Right ventricle myocardium superior (tissue), 1 donor: Measurements from ENCODE around the gene TMEM213. TPM values are rescaled to one million over a fixed set of nuclear protein-coding genes. Genes with fewer than 3 reads are reported as not detected.

ENCODE experiments used
- ATAC-seq: fragments of 200-7000 bp; cut with Tn5 transposase; one replicate; pipeline ENCODE4 v1.9.1; 2020; ENCODE audit warnings: mild to moderate bottlenecking; ENCODE audit not compliant: poor library complexity
- DNase-seq: peaks from one replicate; pipeline ENCODE4 v3.0.0-alpha.2; 2020
- intact Hi-C: fragments of 100-400 bp; cut with DNase I; formaldehyde crosslinking; loops from one replicate; pipeline ENCODE4 v1.11.2; 2022
- total RNA-seq: library from RNA; stranded (reverse); fragmentation: NEBNext Ultra II Directional; extraction: Animal tissue kit (Norgen Biotek cat#: 25700); gene quantifications from one replicate; pipeline ENCODE4 v1.2.1, GENCODE V29; 2021
- donor health status: DM: no; HTN: yes; CAD: no; lungs with severe emphysema.

TMEM213 gene
- total RNA-seq, 1 donor from 2014 or later = not detected

GRCh38 chr7:138832966-138833365, 35.2 kb downstream of the TMEM213 start:
- no peak for ATAC-seq
- DNase-seq = no peak
- intact Hi-C loops = no loop called here

- intact Hi-C loops = no loop called here
- no peak for ATAC-seq
Observed at GRCh38 chr7:138833596-138833995, 35.8 kb downstream of the TMEM213 start.

GRCh38 chr7:138834583-138834982, 36.8 kb downstream of the TMEM213 start:
- DNase-seq = no peak
- ATAC-seq = no peak
- intact Hi-C loops = no loop called here

More at GRCh38 chr7:138833596-138833995, 35.8 kb downstream of the TMEM213 start:
- no peak for DNase-seq

- intact Hi-C loops = no loop called here
- no peak for DNase-seq
- ATAC-seq = no peak
Observed at GRCh38 chr7:138835087-138835486, 37.3 kb downstream of the TMEM213 start.

GRCh38 chr7:138837627-138838026, 39.8 kb downstream of the TMEM213 start:
- DNase-seq (peak; percentile 58), ATAC-seq (peak; percentile 27)

GRCh38 chr7:138838166-138838565, 40.4 kb downstream of the TMEM213 start:
- DNase-seq (no peak), ATAC-seq (no peak)
- intact Hi-C loops = no loop called here

More at GRCh38 chr7:138837627-138838026, 39.8 kb downstream of the TMEM213 start:
- intact Hi-C loops = no loop called here

- ATAC-seq = no peak
- intact Hi-C loops = no loop called here
- DNase-seq = no peak
Observed at GRCh38 chr7:138842111-138842510, 44.3 kb downstream of the TMEM213 start.

- ATAC-seq (no peak), DNase-seq (no peak)
- intact Hi-C loops = no loop called here
Observed at GRCh38 chr7:138843632-138844580, 46.1 kb downstream of the TMEM213 start.

- intact Hi-C loops = no loop called here
- DNase-seq = no peak
- no peak for ATAC-seq
Observed at GRCh38 chr7:138845711-138846110, 47.9 kb downstream of the TMEM213 start.

- DNase-seq (no peak), ATAC-seq (no peak)
- intact Hi-C loops = no loop called here
Observed at GRCh38 chr7:138848056-138848980, 50.5 kb downstream of the TMEM213 start.

GRCh38 chr7:138849701-138850100, 51.9 kb downstream of the TMEM213 start:
- ATAC-seq (no peak), DNase-seq (no peak)
- intact Hi-C loops = no loop called here

GRCh38 chr7:138852469-138852868, 54.7 kb downstream of the TMEM213 start:
- ATAC-seq = no peak
- intact Hi-C loops = no loop called here
- no peak for DNase-seq

- ATAC-seq (no peak), DNase-seq (no peak)
- intact Hi-C loops = no loop called here
Observed at GRCh38 chr7:138853448-138853847, 55.7 kb downstream of the TMEM213 start.

- ATAC-seq (no peak), DNase-seq (no peak)
- intact Hi-C loops = no loop called here
Observed at GRCh38 chr7:138854115-138854645, 56.4 kb downstream of the TMEM213 start.

- intact Hi-C loops = no loop called here
- DNase-seq (no peak), ATAC-seq (no peak)
Observed at GRCh38 chr7:138857728-138858127, 59.9 kb downstream of the TMEM213 start.

GRCh38 chr7:138861051-138861450, 63.3 kb downstream of the TMEM213 start:
- intact Hi-C loops = no loop called here
- ATAC-seq = no peak
- no peak for DNase-seq

GRCh38 chr7:138863931-138864330, 66.1 kb downstream of the TMEM213 start:
- DNase-seq (no peak), ATAC-seq (no peak)
- intact Hi-C loops = no loop called here

- ATAC-seq (no peak), DNase-seq (no peak)
- intact Hi-C loops = no loop called here
Observed at GRCh38 chr7:138864667-138865066, 66.9 kb downstream of the TMEM213 start.

GRCh38 chr7:138865843-138866242, 68.0 kb downstream of the TMEM213 start:
- ATAC-seq = no peak
- DNase-seq = no peak
- intact Hi-C loops = no loop called here
